HG02943 (cell line): ENCODE results near the gene FASTKD2.

Experiments used
- ATAC-seq: cut with Tn5 transposase; IDR thresholded peaks from one replicate; pipeline ENCODE4 v1.9.1; 2021; ENCODE audit warnings: mild to moderate bottlenecking, low read depth, moderate library complexity; ENCODE audit not compliant: unreplicated experiment

The FASTKD2 gene

GRCh38 chr2:206765242-206766056 is at the start of gene FASTKD2, which contains the start of gene MDH1B:
FASTKD2 (plus strand) TSS chr2:206765606; CDS start chr2:206766694, 1,088 bp downstream.
MDH1B (minus strand) TSS chr2:206765328; CDS start chr2:206765271, 57 bp downstream.
- peak; percentile 94 for ATAC-seq

- ATAC-seq = no peak
These were observed 48.8 kb upstream of the FASTKD2 start for GRCh38 chr2:206716623-206717022.

- no peak for ATAC-seq
These were observed 47.1 kb upstream of the FASTKD2 start, which contains the start of gene DYTN for GRCh38 chr2:206718296-206718695. DYTN (minus strand) TSS chr2:206718396; CDS start chr2:206718279, 117 bp downstream.

GRCh38 chr2:206721256-206721920 is 44.0 kb upstream of the FASTKD2 start:
- ATAC-seq = no peak

GRCh38 chr2:206723288-206723687 is 42.1 kb upstream of the FASTKD2 start:
- no peak for ATAC-seq

DNA sequence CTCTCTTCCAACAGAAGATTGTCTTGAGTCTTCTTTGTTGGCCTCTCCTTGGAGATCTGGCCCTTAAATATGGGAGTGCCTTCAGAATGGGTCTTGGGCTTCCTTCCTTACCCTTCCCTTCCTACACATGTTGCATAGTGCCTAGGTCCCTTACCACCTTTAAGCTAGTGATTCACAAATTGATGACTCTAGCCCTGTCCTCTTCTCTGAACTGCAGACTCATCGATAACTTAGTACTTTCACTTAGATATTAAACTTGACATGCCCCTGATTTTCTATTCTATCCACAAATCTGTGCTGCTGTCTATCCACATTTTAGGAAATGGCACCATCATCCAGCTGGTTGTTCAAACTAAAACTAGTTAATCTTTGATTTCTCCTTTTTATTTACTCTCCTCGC is 38.1 kb upstream of the FASTKD2 start:
- ATAC-seq = no peak

GRCh38 chr2:206728277-206729199 is 36.9 kb upstream of the FASTKD2 start:
- ATAC-seq = no peak

GRCh38 chr2:206733341-206733740 is 32.1 kb upstream of the FASTKD2 start:
- ATAC-seq = no peak

- ATAC-seq = no peak
These were observed 28.5 kb upstream of the FASTKD2 start for GRCh38 chr2:206736935-206737334.

- ATAC-seq = no peak
These were observed 26.1 kb upstream of the FASTKD2 start for GRCh38 chr2:206739271-206739670.

- ATAC-seq = no peak
These were observed 24.6 kb upstream of the FASTKD2 start for GRCh38 chr2:206740800-206741199.

DNA sequence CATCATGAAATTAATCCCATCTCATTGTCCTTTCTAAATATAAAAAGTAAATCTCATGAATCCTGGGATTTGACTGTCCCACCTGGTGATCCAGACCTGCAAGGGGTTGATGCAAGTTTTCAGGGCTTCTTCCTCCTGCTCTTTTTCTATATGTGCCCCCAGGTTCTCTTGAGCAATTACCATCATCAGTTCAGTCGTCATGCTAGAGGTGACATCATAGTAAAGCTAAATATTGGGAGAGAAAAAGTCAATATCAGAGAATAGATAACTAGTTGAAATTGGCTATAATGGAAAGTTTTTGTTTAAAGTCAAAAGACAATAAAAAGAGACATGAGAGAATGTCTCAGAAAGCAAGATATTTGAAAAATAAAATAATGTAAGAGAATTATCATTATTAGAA is 8.6 kb upstream of the FASTKD2 start:
- ATAC-seq = no peak

DNA sequence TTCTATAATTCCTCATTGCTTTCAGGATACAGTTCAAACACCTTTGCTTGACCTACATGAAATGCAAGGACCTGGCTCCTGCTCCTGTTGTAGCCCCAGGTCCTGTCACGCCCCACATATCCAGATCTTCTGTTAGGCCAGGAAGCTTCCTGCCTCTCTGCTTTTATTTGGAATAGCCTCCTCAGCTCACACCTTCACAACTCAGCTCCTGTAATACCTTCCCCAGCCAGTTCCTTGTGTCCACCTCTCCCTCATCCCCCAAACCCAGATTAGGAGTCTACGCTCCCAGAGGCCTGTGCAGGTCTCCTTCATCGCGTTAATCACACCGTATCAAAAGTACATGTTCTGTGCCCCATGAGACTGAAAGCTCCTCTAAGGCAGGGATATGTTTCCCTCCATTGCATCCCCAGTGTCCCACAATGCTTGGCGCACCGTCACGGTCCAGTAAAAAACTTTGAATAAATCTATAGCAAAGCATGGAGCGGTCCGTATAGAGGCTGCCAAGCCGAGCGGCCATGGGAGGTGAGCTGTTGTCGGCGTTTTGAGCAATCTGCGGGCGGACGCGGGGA is 649 bp upstream of the FASTKD2 start:
- ATAC-seq = no peak

DNA sequence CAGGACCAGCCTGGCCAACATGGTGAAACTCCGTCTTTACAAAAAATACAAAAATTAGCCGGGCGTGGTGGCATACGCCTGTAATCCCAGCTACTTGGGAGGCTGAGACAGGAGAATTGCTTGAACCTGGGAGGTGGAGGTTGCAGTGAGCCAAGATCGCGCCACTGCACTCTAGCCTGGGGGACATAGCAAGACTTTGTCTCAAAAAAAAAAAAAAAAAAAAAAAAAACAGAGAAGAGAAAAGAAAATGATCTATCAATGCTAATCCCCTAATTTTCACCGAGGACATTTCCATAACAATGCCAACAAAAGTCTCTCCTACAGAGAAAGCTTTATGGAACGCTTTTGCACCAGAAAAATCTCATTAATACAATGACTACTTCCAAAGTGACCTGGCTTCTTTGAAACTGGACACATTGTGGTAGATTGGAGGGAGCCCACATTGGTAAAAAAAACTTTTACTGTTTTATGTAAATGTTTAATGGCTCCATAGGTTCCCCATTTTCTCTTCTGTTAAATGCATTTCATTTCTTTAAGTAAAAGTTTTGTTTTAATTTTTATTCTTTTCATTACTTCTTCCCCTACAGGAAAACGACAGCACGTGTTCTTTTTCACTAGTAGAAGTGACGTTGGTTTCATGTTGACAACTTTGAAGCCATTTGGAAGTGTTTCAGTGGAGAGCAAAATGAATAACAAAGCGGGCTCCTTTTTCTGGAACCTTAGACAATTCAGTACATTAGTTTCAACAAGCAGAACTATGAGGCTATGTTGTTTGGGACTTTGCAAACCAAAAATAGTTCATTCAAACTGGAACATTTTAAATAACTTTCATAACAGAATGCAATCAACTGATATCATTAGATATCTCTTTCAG is 888 bp downstream of the FASTKD2 start:
- no peak for ATAC-seq

DNA sequence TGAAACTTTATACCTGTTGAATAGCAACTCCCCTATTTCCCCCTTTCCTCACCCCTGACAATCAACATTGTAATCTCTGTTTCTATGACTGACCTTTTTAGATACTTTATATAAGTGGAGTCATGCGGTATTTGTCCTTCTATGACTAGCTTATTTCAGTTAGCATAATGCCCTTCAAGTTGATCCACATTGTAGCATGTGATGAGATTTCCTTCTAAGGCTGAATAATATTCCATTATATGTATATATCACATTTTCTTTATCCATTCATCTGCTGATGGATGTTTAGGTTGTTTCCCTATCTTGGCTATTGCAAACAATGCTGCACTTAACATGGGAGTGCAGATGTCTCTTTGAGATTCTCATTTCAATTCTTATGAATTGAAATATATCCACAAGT is 9.5 kb downstream of the FASTKD2 start:
- ATAC-seq = no peak

DNA sequence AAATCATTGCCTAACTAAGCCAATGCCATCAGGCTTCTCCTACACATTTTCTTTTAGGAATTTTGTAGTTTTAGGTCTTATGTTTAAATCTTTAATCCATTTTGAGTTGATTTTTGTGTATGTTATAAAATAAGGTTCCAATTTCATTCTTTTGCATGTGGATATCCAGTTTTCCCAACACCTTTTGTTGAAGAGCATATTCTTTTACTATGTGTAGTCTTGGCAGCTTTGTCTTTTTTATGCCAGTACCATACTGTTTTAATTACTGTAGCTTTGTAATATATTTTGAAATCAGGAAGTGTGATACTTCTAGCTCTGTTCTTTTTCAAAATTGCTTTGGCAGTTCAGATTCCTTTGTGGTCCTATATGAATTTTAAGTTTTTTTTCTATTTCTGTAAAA is 11.0 kb downstream of the FASTKD2 start:
- ATAC-seq = no peak

DNA sequence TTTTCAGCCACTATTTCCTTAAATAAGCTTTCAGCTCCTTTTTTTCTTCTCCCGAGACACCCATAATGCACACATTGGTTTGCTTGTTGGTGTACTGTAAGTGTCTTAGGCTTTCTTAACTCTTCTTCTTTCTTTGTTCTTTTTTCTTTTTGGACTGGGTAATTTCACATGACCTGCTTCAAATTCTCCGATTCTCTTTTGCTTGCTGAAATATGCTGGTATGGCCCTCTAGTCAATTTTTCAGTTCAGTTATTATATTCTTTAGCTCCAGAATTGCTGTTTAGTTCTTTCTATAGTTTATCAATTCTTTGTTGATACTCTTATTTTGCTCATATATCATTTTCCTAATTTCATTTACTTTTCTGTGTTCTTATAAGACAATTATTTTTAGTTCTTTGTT is 15.3 kb downstream of the FASTKD2 start:
- ATAC-seq = no peak

DNA sequence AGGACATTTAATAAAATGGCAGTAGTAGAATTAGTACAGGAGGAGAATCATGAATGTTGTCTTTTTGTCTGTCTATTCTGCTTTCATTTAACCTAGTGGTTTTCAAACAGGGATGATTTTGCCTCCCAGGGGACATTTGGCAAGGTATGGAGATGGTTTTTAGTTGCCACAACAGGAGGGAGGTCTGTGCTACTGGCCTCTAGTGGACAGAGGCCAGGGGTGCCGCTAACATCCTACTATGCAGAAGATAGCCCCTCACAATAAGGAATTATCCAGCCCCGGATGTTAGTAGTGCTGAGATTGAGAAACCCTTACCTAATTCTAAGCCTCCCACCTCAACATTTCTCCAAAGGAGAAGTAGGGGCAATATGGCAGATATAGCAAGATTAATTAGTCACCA is 18.3 kb downstream of the FASTKD2 start:
- ATAC-seq = no peak

DNA sequence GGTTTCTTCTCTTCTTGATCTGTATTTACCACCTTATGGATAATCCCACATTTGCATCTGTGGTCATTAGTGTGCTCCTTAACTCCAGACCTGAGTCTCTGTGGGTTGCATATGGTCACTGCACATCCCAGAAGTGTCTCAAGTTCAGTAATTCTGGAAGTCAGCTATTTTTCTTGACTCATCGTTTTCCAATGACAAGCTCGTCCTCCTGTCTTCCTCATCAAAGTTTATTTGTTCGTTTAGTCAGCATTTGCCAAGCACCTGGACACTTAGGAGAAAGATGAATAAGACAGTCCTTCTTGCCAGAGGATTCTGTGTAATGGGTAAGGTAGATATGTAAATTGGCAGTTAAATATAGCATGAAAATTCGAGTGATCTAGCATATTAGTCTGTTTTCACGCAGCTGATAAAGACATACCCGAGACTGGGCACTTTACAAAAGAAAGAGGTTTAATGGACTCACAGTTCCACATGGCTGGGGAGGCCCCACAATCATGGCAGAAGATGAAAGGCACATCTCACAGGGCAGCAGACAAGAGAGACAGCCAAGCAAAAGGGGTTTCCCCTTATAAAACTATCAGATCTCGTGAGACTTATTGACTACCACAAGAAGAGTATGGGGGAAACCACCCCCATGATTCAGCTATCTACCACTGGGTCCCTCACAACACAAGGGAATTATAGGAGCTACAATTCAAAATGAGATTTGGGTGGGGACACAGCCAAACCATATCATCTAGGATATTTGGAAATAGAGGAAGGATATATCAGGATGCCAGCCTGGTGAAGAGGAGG is 19.4 kb downstream of the FASTKD2 start:
- no peak for ATAC-seq
